ENCODE results near the gene CHMP3. TPM values are rescaled to one million over a fixed set of nuclear protein-coding genes. Genes with fewer than 3 reads are reported as not detected.

Gene CHMP3
- total RNA-seq, 2 donors from 2014 or later: 173 to 190 TPM

DNA sequence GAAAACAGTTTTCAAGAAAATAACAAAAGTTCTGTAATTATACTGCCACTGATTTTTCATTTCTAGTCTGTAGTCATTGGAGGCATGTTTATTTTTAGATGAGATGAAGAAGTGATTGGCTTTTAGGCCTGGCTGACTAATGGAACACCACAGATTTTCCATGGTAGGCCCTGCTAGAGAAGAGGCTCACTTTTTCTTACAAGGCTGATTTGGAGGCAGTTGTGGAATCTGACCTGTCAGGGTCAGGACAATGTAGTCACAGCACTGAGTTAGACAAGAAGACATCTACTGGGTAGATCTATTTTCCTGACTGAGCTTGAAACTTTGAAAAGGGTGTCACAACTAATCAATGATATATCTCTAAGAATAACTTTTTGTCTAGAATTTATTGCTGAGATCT lies 78.1 kb downstream of the CHMP3 start:
- DNase-seq (no peak), ATAC-seq (no peak)
- intact Hi-C loops (cut with DNase I, micrococcal nuclease): no loop called here

DNA sequence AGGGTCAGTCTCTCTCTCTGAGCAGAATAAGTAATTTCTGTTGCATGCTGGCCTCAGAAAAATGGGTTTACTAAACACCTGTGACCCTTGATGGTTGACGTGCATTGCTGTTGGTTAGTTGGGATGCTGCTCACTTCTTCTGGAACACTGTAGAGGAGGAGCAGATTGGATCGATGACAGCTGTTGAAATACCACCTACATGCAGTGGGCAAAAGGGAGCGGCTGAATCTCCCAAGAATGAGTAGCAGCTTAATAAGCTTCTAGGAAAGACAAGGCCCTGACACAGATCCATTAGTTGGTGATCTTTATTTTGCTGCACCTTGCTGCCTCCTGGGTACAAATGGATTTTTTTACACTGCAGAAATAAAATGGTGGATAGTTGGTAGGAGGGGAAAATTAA lies 78.9 kb downstream of the CHMP3 start:
- DNase-seq (no peak), ATAC-seq (no peak)
- intact Hi-C loops (cut with DNase I, micrococcal nuclease): no loop called here

DNA sequence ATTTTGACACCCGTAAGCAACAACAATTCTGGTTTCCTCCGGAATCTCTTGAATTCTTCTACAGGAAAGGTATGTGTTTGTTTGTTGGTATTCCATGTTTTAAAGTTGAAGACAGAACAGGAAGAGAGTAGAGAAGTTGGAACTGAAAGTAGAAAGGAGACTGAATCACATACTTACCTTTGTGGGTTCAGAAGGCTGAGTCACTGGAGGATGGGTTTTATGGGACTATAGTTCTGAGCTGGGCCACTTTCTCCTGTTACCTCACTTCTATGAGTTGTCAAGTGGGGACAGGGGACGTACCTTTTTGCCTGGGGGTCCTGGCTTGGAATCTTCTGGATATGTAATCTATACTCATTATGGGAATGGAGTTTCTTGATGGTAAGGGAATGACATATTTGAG lies 81.2 kb downstream of the CHMP3 start:
- DNase-seq: no peak
- ATAC-seq: no peak
- intact Hi-C loops (cut with DNase I, micrococcal nuclease): no loop called here

DNA sequence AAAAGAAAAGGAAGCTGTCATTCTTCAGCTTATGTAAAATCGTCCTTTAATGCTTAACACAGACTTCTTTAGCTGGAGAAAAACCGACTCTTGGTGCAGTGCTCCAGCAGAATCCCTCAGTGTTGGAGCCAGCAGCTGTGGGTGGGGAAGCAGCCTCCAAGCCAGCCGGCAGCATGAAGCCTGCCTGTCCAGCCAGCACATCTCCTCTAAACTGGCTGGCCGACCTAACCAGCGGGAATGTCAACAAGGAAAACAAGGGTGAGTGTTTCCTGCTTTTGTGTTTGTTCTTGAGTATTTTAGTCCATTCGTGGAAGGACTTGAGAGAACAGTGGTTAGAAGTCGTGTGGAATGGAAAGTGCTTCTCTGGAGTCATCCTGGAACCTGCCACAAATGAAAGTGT lies 83.1 kb downstream of the CHMP3 start:
- intact Hi-C loops (cut with DNase I, micrococcal nuclease): no loop called here
- DNase-seq (peak in 1 of 2 donors; percentile 8), ATAC-seq (peak; percentile 67)

DNA sequence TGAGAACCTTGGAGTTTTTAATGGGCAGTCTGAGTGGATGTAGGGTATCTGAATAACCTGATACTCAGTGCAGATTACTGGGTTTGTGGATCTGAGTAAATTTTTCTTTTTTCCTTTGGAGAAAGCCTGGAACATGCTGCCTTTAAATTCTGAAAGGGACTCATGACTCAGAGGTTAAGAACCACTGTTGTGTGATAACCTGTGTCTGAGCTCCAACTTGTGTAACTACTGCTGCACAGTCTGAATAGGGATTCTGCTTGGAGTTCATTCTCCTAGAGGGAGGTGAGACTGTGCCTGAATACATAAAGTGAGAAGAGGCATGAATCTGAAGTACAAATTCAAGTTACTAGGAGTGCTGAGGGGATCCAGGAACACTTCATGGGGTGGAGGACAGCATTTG lies 85.9 kb downstream of the CHMP3 start:
- ATAC-seq (no peak), DNase-seq (no peak)
- intact Hi-C loops (cut with DNase I, micrococcal nuclease): no loop called here

DNA sequence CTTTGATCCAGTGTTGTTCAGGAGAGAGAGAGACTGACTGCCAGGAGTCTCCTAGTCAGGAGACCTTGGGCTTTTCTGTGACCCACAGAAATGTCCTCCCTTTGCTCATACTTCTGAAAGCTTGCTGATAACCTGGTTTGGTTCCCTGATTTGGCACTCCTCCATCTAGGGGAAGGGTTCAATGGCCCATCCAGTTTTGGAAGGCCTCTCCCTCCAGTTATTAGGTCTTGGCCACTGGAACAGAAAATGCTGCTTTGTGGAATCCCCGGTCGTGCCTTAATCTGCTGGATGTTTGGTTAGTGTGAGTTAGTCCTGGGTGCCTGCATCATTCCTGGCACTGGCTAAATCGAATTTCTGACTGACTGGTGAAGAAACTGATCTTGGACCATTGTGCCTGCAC lies 86.3 kb downstream of the CHMP3 start:
- no peak for ATAC-seq
- no peak for DNase-seq

DNA sequence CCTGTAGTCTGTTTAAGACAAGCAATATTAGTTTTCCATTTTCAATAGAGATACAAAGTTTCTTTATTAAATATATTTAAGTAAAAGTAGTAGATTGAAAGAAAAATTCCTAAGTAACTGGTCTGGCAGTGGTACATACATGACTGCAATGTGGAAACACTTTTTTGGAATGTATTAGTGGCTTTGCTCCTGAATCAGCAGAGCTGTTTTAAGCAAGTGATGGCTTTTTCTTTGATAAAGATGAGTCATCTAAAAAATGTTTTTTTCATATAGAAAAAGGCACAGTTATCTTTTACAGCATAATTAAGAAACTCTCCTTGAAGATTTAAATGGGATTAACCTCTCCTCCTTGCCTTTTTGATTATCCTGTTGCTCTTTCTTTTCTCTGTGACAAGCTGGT lies 87.2 kb downstream of the CHMP3 start:
- DNase-seq: no peak
- intact Hi-C loops (cut with DNase I, micrococcal nuclease): no loop called here
- ATAC-seq: no peak

More for the DNA sequence above, 86.3 kb downstream of the CHMP3 start:
- intact Hi-C loops (cut with DNase I, micrococcal nuclease): no loop called here

DNA sequence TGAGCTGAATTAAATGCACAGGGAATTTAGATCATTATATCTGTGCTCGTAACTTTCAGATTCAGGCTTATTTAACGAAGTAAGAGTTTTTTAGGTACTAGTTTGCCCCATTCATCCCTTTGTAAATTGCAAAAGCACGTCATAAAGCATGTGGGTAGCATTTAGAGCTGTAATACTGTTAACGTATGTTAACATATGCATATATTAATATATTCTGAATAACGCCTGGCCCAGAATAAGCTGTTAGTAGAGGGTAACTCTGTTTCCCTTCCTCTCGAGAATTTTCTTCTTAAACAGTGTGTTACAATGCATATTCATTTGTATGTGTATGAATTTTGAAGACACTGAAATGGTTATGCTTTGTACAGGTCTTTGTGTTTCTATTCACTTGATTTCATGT lies 91.6 kb downstream of the CHMP3 start:
- ATAC-seq: no peak
- DNase-seq: no peak
- intact Hi-C loops (cut with DNase I, micrococcal nuclease): no loop called here

DNA sequence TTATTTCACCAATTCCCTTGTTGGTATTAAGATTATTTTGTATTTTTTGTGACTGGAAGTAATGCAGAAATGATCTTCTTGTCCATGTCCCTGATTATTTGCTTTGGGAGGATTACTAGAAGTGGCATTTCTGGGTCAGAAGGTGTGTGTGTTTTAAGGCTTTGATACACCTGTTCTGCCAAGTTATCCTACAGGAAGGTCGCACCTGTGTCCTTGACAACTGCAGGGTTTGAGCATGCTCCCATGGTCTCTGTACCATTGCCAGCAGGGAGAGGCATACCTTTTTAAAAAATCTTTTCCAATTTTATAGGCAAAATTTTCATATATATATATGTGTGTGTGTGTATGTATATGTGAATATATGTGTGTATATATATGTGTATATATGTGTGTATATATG lies 92.4 kb downstream of the CHMP3 start:
- no peak for DNase-seq
- intact Hi-C loops (cut with DNase I, micrococcal nuclease): no loop called here
- ATAC-seq: no peak

DNA sequence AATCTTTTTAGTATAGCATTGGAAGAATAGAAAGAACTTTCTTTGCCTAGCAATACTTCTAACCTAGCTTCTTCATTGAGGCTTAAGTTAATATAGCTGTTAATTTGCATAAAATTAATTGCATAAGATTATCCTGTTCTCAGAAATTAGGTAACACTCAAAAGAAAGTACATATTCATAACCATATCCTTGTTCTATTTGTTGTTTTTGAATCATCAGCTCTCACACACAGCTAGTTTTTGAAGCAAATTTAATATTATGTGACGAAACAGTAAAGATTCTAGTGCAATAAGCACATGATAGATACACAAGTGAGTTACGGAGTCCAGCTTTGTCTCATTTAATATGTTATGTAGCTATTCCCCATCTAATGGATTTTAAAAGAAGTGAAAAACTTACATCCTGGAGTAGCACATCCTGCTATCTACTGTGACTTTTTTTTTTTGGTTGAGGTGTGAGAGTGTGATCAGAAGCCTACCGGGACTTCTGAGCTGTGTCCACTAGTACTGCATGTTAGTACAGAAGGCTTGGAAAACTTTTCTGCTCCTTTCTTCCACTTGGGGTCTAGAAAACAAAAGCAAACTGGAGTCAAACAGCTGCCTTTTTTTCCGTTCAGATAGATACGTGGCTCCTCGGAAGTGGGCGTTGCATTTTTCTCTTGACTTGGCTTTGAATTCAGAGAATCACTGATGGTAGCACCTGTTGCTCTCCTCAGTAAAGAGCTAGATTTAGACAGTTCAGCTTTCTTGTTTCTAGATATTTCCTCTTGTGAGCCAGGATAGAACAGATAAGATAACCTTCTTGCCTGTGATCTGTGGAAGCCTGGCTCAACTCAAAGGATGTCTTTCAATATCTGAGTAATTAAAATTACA lies 94.8 kb downstream of the CHMP3 start:
- intact Hi-C loops (cut with DNase I, micrococcal nuclease): no loop called here
- no peak for ATAC-seq
- no peak for DNase-seq

DNA sequence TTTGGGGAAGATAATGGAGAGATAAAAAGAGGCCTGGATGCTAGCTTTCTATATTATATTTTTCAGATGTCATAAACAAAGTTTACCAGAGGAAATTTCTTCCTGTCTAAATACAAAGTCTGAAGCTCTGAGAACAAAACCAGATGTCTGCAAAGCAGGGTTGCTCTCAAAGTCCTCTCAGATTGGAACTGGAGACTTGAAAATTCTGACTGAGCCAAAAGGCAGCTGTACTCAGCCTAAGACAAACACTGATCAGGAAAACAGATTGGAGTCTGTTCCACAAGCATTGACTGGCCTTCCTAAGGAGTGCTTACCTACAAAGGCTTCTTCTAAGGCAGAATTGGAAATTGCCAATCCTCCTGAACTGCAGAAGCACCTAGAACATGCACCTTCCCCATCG lies 96.9 kb downstream of the CHMP3 start:
- DNase-seq (no peak), ATAC-seq (no peak)
- intact Hi-C loops (cut with DNase I, micrococcal nuclease): no loop called here

DNA sequence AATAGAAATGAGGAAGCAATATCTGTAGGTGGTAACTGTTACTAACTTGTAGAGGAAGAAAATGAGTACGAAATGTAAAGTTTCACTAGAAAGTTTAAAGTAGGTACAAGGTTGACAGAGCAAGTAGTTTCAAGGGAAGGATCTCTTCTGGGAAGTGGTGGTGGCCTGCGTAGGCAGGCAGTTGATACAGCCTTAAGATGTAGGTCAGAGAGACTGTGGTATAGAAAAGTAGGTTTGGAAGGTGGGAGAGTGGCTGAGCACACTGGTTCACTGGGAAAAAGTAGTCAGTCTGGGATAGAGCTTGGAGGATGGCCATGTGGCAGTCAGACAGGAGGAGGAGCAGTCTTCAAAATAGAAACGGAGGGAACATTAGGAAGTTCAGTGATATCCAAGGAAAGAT lies 98.6 kb downstream of the CHMP3 start:
- intact Hi-C loops (cut with DNase I, micrococcal nuclease): no loop called here
- ATAC-seq: no peak
- no peak for DNase-seq

DNA sequence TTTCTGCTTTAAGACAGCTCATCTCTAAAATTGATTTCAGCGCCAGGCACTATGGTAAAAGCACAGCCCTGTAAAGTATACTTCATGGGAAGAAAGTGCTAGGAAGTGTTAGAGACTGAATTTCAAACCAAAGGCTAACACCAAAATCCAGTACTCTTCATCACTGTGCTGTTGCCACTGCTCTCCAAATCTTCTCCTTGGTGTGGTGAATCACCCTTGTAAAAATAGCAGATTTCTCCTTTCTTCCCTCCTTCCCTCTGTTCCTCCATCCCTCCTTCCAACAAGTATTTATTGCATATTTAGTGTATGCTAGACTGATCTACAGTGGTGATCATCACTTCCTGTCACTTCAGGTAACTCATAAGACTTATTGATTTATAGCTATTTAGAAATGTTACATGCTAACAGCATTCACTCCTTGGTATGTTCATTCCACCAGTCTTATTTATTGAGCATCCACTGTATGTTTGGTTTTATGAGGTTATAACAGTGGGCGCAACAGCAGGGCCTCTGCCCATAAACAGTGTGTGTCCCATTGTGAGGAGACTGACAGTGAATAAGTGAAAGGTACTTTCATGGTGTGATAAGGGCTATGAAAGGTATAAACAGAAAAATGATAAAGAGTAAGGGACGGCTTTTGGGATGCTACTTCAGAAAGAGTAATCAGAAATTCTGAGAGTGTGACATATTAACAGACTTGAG lies 102.0 kb downstream of the CHMP3 start:
- intact Hi-C loops (cut with DNase I, micrococcal nuclease): no loop called here
- DNase-seq: no peak
- ATAC-seq: no peak

DNA sequence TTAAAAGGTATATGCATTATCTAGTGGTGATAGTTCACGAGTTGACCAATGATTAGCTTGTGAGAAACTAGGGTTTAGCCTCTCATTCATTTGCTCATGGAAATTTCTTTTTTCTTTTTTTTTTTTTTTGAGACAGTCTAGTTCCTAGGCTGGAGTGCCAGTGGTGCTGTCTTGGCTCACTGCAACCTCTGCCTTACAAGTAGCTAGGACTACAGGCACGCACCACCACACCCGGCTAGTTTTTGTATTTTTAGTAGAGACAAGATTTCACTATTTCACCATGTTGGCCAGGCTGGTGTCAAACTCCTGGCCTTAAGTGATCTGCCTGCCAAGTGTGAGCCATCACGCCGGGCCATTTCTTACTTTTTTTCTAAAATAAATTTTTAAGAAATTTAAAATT lies 108.1 kb downstream of the CHMP3 start:
- intact Hi-C loops (cut with DNase I, micrococcal nuclease): no loop called here
- no peak for DNase-seq
- no peak for ATAC-seq

DNA sequence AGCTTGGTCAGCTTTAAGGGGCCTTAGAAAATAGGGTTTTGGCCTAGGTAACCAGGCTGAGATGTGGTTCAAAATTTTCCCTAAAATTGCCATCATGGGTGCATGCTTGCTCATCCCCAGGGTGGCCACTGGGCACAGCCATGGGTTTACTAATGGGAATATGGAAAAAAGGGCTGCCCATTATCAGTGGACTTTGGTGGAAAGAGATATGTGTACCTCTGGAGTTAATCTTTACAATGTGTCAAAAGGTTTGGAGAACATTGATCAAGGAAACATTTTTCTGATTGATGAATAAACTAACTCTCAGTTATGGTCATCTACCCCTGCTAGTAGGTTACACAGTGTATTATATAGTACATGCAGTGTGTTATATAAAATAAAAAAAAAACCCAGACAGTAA lies 109.0 kb downstream of the CHMP3 start:
- ATAC-seq (peak; percentile 20), DNase-seq (no peak)
- intact Hi-C loops (cut with DNase I, micrococcal nuclease): no loop called here

DNA sequence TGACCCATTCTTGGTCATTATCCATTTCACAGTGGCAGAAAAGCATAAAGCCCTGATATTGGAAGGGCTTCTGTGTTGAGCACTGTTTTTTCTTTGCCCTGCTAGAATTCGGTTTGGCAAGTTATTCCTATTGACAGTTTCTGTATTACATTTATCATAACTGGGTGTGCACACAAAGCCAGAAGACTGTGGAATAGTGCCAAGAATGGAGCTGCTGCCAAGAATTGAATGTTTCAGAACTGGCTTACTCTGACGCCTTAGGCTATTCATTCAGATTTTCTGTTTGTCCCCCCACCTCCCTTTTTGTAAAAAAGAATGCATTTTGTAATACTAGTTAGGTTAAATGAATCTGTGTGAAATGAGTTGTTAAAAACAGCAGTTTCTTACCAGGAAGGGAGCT lies 109.4 kb downstream of the CHMP3 start:
- DNase-seq (peak; percentile 43 to 47), ATAC-seq (peak; percentile 87)
- intact Hi-C loops (cut with DNase I, micrococcal nuclease): no loop called here

Other genes with a start within 250 kb of the CHMP3 start
- 1 to 10 TPM; 4.2 to 7.1 TPM for gene REEP1, start 225.8 kb downstream of the CHMP3 start, total RNA-seq
- 10 to 100 TPM; 33.0 to 56.6 TPM for gene KDM3A, start 122.1 kb downstream of the CHMP3 start, total RNA-seq
- 10 to 100 TPM; 72.3 to 74.2 TPM for gene RNF103, start 60.4 kb upstream of the CHMP3 start, total RNA-seq
- 10 to 100 TPM; 64.0 to 77.8 TPM for gene RMND5A, start 156.8 kb upstream of the CHMP3 start, total RNA-seq
- gene CD8A, start 227.5 kb upstream of the CHMP3 start, total RNA-seq: 1 to 10 TPM; 1.6 to 3.2 TPM